GM23338 (cell line): ENCODE results near the gene MARCHF10.

ENCODE experiments used
- EZH2phosphoT487 ChIP-seq: fragments of 200-600 bp; sonication (generic); IDR thresholded peaks from one replicate; pipeline ENCODE4 v1.8.1; 2018; ENCODE audit warnings: antibody characterized with exemption; ENCODE audit not compliant: unreplicated experiment
- TF ChIP-seq, protein P1 (sequence below), 2 experiments: fragments of 200-600 bp in 1 of 2; sonication (generic) in 1 of 2; conservative IDR thresholded peaks; 2 replicates each; pipeline versions ENCODE4 v1.5.1 to v1.6.1; 2016 to 2017; ENCODE audit warnings: antibody characterized with exemption in 2 of 2, low read depth in 2 of 2, mild to moderate bottlenecking in 2 of 2, moderate library complexity in 1 of 2
- TF ChIP-seq, protein P2 (sequence below): IDR thresholded peaks from 2 replicates; pipeline ENCODE4 v1.6.1; 2016; ENCODE audit warnings: antibody characterized with exemption

DNA sequence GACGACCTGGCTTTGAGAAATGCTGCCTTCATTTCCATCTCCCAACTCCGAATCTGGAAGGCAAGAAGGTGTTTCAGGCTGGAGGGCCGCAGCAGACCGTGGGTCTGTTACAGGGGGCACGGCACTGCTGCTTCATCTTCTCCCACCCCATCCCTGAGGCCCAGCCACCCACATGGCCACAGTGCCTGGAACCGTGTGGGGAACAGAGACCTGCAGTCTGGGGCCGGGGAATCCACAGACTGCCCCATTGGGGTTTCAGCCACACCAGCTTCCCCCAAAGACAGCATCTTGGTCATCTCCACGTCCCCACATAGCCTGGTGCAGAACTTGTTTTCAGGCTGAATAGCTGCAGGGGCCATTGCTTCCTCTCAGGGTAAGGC lies 106.4 kb downstream of the MARCHF10 start:
- TF ChIP-seq, protein P1, sequence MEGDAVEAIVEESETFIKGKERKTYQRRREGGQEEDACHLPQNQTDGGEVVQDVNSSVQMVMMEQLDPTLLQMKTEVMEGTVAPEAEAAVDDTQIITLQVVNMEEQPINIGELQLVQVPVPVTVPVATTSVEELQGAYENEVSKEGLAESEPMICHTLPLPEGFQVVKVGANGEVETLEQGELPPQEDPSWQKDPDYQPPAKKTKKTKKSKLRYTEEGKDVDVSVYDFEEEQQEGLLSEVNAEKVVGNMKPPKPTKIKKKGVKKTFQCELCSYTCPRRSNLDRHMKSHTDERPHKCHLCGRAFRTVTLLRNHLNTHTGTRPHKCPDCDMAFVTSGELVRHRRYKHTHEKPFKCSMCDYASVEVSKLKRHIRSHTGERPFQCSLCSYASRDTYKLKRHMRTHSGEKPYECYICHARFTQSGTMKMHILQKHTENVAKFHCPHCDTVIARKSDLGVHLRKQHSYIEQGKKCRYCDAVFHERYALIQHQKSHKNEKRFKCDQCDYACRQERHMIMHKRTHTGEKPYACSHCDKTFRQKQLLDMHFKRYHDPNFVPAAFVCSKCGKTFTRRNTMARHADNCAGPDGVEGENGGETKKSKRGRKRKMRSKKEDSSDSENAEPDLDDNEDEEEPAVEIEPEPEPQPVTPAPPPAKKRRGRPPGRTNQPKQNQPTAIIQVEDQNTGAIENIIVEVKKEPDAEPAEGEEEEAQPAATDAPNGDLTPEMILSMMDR (conservative IDR thresholded peaks at IDR 0.05; ENCODE audit: low read depth in 2 of 2), result no peak
- TF ChIP-seq, protein P2, sequence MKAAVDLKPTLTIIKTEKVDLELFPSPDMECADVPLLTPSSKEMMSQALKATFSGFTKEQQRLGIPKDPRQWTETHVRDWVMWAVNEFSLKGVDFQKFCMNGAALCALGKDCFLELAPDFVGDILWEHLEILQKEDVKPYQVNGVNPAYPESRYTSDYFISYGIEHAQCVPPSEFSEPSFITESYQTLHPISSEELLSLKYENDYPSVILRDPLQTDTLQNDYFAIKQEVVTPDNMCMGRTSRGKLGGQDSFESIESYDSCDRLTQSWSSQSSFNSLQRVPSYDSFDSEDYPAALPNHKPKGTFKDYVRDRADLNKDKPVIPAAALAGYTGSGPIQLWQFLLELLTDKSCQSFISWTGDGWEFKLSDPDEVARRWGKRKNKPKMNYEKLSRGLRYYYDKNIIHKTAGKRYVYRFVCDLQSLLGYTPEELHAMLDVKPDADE, result no peak
- no peak for TF ChIP-seq EZH2phosphoT487
